MV-4-11 (cell line): Measurements from ENCODE around the gene C5orf47.

Source experiments
- DNase-seq: peaks from one replicate; lab custom pipeline; 2025; lab: John Stamatoyannopoulos, UW

The C5orf47 gene

DNA sequence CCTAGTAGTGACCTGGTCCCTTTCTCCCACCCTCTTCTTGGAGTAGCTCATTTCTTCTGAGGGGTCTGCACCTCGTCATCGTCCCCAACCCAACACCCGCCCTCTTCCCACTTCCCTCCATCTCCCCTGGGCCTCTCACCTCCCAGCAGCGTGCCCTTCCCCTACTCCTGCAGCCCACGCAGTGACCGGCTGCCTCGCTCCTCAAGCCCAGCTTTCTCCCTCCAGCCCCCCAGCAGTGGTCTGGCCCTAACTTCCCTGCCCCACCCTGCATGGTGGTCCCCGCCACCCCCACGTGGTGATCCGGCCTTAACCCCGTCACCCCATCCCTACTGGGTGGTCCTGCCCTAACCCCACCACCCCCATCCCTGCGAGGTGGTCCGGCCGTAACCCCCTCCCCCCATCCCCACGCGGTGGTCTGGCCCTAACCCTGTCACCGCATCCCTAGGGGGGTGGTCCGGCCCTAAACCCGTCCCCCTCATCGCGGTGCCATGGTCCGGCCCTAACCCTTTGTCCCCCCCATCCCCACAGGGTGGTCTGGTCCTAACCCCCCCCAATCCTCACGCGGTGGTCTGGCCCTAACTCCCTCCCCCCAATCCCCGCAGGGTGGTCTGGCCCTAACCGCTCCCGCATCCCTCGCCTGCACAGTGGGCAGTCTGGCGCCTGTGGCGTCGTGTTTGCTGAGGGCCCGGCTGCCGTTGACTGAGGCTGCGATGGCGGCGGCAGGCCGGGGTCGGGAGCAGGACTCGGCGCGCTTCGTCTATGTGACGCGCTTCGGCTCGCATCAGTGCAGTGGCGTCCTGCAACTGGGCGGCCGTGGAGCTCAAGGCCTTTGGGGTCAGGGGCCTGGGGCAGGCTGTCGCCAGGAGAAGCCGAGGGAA, at the start of gene C5orf47:
TSS of gene C5orf47 (plus strand) at position 617 of the 878 bp plus-strand sequence. CDS start at position 711, 94 bp downstream.
- DNase-seq: no peak

DNA sequence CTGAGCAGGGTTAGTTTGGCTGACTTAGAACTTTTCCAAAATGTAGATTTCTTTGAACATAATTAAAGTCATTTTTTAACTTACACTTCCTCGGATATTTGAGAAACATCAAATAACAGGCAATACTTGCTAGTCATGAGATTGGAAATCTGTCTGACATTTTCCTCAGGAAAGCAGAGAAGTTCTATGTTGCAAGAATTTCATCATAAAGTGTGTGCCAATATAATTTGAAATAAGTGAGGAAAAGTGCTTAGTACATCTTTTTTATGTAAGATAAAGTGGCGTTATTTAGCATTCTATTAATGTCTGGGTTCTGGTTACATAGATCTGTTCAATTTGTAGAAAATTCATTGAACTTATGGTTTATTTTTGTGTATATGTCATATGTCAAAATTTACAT, 48.7 kb upstream of the C5orf47 start:
- no peak for DNase-seq

DNA sequence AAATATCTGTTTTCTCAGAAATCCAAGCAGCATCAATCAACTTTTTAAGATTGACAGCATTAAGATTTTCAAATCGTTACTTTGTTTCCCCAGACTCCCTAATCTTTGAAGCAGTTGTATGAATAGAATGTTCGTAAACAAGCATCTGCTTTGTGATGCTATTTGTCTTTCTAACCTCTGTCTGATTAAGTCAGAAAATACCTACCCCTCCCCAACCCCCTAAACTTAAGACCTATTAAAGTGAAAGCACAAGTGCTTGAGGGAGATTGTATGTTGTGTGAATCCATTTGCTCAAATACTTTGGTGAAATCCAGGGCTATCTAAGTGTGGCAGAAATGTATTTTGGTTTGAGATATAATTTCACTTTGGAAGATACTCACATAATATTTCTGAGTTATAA, 47.9 kb upstream of the C5orf47 start:
- no peak for DNase-seq

DNA sequence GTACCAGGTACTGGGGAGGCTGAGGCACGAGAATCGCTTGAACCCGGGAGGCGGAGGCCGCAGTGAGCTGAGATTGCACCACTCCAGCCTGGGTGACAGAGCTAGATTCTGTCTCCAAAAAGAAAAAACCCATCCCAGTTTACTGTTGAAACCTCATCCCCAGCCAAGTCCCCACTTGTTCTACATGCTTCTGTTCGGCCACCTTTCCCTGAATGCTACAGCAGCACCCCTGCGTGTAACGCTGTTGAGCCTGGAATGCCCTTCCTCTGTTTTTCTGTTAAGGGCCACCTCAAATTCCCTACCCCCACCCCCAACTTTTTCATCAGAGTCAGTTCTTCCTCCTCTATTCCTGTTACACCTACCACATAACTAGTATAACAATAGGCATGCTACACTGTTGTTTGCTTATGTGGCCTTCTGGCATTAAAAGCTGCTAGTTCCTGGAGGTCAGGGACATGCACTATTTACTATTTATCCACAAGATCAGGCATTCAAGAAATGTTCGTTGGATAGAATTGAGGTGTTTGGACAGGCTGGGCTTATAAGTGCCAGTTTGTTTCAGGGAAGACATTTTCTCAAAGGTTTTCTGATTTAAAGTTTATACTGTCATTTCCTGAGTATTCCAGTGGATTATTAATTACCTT, 47.1 kb upstream of the C5orf47 start:
- no peak for DNase-seq

- no peak for DNase-seq
Observed at GRCh38 chr5:173944511-173944910, 44.5 kb upstream of the C5orf47 start.

DNA sequence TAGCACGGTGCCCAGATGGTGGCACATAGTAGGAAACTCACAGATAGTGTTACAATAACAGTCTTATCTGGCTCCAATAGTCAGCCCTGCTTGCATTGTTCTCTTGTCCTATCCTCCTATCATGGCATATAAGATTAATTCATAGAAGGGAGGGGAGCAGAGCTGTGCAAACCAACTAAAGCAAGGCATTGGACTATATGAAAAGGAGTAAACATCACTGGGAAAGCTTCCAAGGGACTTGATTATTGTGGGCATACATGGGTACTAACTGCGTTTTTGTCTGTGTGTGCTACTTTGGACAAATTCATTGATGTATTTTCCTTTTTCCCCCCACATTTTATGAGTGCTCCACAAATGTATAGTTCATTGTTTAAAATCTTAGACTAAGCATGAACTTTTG, 43.8 kb upstream of the C5orf47 start:
- DNase-seq: no peak

- no peak for DNase-seq
Observed at GRCh38 chr5:173946323-173946722, 42.6 kb upstream of the C5orf47 start.

DNA sequence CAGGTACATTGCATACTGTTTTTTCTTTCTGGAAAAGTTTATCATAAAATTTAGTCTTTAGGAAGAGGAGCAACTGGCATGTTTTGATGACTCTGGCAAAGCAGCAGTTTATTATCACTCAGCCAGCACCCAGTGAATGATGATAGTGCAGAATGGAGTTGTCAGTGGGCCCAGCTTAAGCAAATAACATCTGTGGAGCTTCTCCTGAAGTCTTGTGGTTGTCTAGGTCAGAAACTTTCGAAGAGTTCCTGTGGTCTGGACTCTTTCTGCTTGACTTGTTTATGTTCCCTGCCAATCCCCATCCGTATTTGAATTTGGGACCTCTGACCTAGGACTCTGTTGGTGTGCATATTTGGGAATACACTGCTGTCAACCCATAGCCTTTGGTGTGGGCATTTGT, 38.1 kb upstream of the C5orf47 start:
- no peak for DNase-seq

GRCh38 chr5:173953528-173954090, 35.4 kb upstream of the C5orf47 start:
- no peak for DNase-seq

DNA sequence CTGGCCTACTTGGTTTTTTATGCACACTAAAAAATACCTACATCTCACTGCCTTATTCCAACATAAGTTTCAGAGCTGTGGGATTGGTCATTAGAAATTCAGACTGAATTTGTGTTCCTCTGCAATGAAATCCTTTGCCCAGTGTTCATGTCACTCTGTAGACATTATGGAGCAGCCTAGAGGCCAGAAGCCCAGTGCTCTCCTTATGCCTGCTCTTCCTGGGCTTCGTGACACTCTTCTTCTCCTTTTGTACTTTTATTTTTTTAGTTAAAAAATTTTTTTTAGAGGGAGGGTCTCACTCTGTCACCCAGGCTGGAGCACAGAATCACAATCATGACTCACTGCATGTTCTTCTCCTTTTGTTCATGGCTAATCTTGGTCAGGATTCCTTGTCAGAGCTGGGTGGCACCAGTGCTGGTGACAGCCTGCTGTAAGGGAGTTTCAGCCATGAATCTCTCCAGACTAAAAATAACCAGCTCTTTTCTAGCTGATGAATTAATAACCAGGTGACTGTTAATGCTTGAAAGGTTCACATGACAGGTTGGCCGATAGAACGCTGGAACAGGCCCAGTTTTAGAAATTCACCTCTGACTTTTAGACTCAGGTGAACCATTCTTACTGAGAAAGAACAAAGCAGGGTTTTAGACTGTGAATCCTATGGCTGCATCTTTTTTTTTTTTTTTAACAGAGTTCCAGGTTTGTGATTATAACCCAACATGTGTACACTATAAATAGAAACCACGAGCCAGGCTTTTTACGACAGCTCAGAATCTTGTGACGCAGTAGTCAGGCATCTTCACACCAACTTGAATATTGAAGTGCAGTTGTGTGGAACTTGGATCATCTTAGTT, 34.1 kb upstream of the C5orf47 start:
- peak; percentile 34 for DNase-seq

DNA sequence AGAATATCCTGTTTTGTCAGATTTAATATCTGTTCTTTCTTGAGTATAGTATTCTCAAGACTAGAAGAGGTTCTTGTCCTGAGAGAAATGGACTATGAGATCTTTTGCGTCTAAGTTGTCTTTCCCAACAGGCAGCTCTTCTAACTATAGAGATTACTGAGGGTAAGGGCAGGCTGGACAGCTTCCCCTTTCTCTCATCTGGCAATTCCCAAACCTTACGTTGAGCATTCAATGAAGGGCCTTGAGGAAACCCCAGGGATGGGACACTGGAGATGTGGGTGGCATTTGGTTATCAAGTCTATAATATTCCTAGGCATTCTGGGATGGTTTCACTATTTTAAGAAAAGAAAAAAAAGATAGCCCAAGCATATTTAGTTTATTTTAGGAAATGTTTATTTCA, 28.0 kb upstream of the C5orf47 start:
- DNase-seq: no peak

DNA sequence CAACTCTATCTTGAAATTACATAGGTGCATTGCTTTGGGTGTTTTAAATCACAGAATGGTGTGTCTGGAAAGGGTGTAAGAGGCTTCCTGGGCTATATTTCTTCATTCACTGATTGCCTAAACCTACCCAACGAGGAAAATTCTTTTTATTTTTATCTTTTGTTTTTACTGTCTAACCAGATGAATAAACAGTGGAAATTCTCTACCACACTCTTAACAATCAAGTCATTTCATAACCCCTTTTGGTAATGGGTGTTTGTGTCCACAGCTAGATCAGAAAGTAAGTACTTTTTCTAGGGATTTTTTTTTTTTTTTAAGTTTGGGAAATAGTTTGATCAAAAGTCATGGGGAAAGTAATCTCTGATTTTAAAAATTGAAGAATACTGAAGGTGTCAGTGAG, 27.6 kb upstream of the C5orf47 start:
- DNase-seq: no peak

GRCh38 chr5:173962436-173962972, 26.5 kb upstream of the C5orf47 start:
- no peak for DNase-seq

DNA sequence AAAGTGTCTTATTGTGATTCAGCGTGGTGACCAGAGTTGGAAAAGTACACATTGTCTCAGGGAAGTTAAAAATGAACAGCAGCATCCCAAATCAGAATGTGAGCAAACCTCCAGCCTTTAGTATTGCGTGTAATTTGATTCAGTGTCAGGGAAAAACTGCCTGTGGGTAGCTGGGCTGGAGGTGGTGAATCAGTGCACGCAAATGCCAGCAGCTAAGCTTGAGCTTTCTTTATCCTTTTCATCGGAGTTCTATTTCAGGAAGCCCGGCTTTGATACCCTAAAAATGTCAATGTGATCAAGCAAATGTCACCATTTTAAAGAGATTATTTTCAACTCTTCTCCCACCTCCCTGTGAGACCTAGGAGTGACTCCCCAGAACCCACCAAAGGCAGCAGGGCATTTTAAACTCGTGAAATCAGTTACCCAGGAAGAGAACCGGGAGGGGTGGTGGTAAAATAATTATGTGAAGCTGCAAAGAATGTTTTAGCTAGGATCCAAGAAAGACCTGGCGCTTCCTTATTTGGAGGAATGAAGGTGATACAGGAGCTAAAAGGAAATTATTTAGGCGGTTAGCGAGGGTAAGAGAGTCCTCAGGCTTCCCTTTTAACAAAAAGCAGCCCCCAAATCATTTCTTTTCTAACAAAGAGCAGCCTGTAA, 25.7 kb upstream of the C5orf47 start:
- no peak for DNase-seq

DNA sequence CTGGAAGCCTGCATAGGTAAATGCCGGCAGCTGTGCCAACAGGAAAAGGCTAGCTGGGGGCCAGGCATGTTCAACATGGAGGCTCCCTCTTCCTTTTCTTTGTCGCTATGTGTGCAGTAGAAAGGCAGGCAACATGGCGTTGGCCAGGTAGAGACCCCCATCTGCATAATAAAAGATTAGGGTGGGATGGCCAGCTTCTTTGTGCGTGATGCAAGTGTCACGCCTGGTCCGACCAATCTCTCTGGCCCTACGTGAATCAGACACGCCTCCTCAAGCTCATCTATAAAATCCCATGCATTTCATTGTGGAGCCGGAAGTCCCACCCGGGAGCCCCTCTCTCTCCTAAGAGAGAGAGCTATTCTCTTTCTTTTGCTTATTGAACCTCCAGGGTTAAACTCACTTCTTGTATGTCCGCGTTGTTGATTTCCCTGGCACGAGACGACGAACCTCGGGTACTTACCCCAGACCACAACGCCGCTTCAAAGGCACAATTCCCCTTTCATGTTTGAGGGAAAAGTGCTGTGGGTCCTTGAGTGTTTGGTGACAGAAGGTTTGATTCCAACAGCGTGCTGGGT, 25.0 kb upstream of the C5orf47 start:
- peak; percentile 25 for DNase-seq

- DNase-seq: no peak
Observed at GRCh38 chr5:173964506-173964905, 24.5 kb upstream of the C5orf47 start.

- peak; percentile 66 for DNase-seq
Observed at GRCh38 chr5:173967241-173967640, 21.7 kb upstream of the C5orf47 start.

- peak; percentile 24 for DNase-seq
Observed at GRCh38 chr5:173968154-173968797, 20.7 kb upstream of the C5orf47 start.

GRCh38 chr5:173969167-173970049, 19.6 kb upstream of the C5orf47 start:
- no peak for DNase-seq
